Esophagus muscularis mucosa (tissue), 3 donors: ENCODE measurements around the gene NRXN3.
"Not testable (repeated sequence)": the region's sequence is repeated elsewhere in the genome, so short reads cannot be mapped to it uniquely, and the experiment has no call there.

Source experiments
- POLR2AphosphoS5 ChIP-seq, 2 donors: sonication (generic); formaldehyde crosslinking; IDR thresholded peaks; one replicate each; pipeline ENCODE4 v1.6.1; 2017; ENCODE audit warnings: antibody characterized with exemption in 2 of 2
- TF ChIP-seq, protein P1 (sequence below), 3 experiments: fragments of 200-600 bp in 2 of 3; fragments of 450-650 bp in 1 of 3; sonication (generic) in 2 of 3; IDR thresholded peaks; one replicate each; pipeline ENCODE4 v1.5.1; 2017 to 2019; ENCODE audit warnings: antibody characterized with exemption in 3 of 3, mild to moderate bottlenecking in 2 of 3, moderate library complexity in 1 of 3

DNA sequence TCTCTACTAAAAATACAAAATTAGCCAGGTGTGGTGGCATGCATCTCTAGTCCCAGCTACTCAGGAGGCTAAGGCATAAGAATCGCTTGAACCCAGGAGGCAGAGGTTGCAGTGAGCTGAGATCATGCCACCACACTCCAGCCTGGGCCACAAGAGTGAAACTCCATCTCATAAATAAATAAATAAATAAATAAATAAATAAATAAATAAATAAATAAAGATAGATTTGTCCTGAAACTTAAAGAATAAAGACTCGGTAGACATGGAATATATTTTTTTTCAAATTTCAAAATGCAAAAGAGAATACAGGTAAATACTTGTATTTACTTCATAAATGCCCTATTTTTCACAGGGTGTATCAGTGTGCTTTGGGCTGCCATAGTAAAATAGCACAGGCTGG, 317.4 kb downstream of the NRXN3 start:
- not testable (repeated sequence) for TF ChIP-seq POLR2AphosphoS5 (IDR thresholded peaks at IDR 0.05)
- TF ChIP-seq, protein P1, sequence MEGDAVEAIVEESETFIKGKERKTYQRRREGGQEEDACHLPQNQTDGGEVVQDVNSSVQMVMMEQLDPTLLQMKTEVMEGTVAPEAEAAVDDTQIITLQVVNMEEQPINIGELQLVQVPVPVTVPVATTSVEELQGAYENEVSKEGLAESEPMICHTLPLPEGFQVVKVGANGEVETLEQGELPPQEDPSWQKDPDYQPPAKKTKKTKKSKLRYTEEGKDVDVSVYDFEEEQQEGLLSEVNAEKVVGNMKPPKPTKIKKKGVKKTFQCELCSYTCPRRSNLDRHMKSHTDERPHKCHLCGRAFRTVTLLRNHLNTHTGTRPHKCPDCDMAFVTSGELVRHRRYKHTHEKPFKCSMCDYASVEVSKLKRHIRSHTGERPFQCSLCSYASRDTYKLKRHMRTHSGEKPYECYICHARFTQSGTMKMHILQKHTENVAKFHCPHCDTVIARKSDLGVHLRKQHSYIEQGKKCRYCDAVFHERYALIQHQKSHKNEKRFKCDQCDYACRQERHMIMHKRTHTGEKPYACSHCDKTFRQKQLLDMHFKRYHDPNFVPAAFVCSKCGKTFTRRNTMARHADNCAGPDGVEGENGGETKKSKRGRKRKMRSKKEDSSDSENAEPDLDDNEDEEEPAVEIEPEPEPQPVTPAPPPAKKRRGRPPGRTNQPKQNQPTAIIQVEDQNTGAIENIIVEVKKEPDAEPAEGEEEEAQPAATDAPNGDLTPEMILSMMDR (IDR thresholded peaks at IDR 0.05), result not testable (repeated sequence)
